CD14-positive monocyte (primary cell): ENCODE data around the gene RTN4IP1. TPM values are rescaled to one million over a fixed set of nuclear protein-coding genes. Genes with fewer than 3 reads are reported as not detected.

Experiments used
- DNase-seq, 3 donors: peaks; one replicate each; pipeline ENCODE4 v3.0.0-alpha.2; 2011 to 2022
- H2AFZ ChIP-seq: 2 replicates; pipeline ENCODE4 v1.6.0; 2012; ENCODE audit warnings: mild to moderate bottlenecking, low read depth, low read length, inconsistent platforms; ENCODE audit not compliant: insufficient read depth, poor library complexity, severe bottlenecking
- H3K27ac ChIP-seq, 2 donors: 1 replicate in 1 of 2; 2 replicates in 1 of 2; pipeline ENCODE4 v1.5.1; 2012 to 2013; ENCODE audit warnings: low read length in 2 of 2, control low read depth in 1 of 2, inconsistent platforms in 1 of 2, low read depth in 1 of 2, mild to moderate bottlenecking in 1 of 2
- H3K27me3 ChIP-seq, 2 donors: one replicate each; pipeline versions ENCODE4 v1.6.0 to v1.6.1; 2011 to 2013; ENCODE audit warnings: low read length in 2 of 2; ENCODE audit not compliant: control insufficient read depth in 2 of 2, insufficient read depth in 2 of 2
- H3K36me3 ChIP-seq, 2 donors: replicated peaks in 1 of 2; 1 replicate in 1 of 2; 2 replicates in 1 of 2; pipeline versions ENCODE4 v1.5.1 to v1.6.1; 2012 to 2013; ENCODE audit warnings: low read length in 2 of 2, control low read depth in 1 of 2, inconsistent platforms in 1 of 2, mild to moderate bottlenecking in 1 of 2; ENCODE audit not compliant: insufficient read depth in 2 of 2, control insufficient read depth in 1 of 2
- H3K4me1 ChIP-seq, 2 donors: 1 replicate in 1 of 2; 2 replicates in 1 of 2; pipeline versions ENCODE4 v1.5.1 to v1.6.1; 2012 to 2013; ENCODE audit warnings: low read length in 2 of 2, control low read depth in 1 of 2, inconsistent platforms in 1 of 2, mild to moderate bottlenecking in 1 of 2, moderate library complexity in 1 of 2; ENCODE audit not compliant: insufficient read depth in 2 of 2, control insufficient read depth in 1 of 2
- H3K4me2 ChIP-seq: replicated peaks from 2 replicates; pipeline ENCODE3; 2012; ENCODE audit warnings: low read length, moderate library complexity, mild to moderate bottlenecking; ENCODE audit not compliant: poor library complexity, severe bottlenecking; ENCODE audit errors: extremely low read depth
- H3K4me3 ChIP-seq, 3 experiments: fragments of 200-600 bp in 1 of 3; sonication (generic) in 1 of 3; replicated peaks in 1 of 3; 1 replicate in 2 of 3; 2 replicates in 1 of 3; pipeline ENCODE4 v1.5.1; 2011 to 2013; ENCODE audit warnings: low read length in 3 of 3, mild to moderate bottlenecking in 3 of 3, control low read depth in 2 of 3, low read depth in 2 of 3, inconsistent platforms in 1 of 3, moderate library complexity in 1 of 3
- H3K79me2 ChIP-seq: 2 replicates; pipeline ENCODE4 v1.6.0; 2012; ENCODE audit warnings: mild to moderate bottlenecking, control low read depth, inconsistent platforms, low read length, moderate library complexity; ENCODE audit not compliant: insufficient read depth
- H3K9ac ChIP-seq: 2 replicates; pipeline ENCODE4 v1.6.0; 2017; ENCODE audit warnings: low read length, mild to moderate bottlenecking; ENCODE audit not compliant: insufficient read depth, poor library complexity, severe bottlenecking
- H3K9me3 ChIP-seq, 2 donors: replicated peaks in 1 of 2; 1 replicate in 1 of 2; 2 replicates in 1 of 2; pipeline versions ENCODE4 v1.5.1 to v1.6.1; 2012 to 2013; ENCODE audit warnings: low read length in 2 of 2, control low read depth in 1 of 2; ENCODE audit not compliant: control insufficient read depth in 1 of 2, insufficient read depth in 1 of 2
- H4K20me1 ChIP-seq: 2 replicates; pipeline ENCODE4 v1.6.0; 2012; ENCODE audit warnings: mild to moderate bottlenecking, low read length, control low read depth, moderate library complexity; ENCODE audit not compliant: insufficient read depth
- H3K27ac Mint-ChIP-seq, 7 donors: one replicate each; pipeline ENCODE4 v1.8.0; 2020; ENCODE audit warnings: mild to moderate bottlenecking in 7 of 7, mixed read lengths in 7 of 7, moderate library complexity in 6 of 7, inconsistent platforms in 2 of 7
- H3K27me3 Mint-ChIP-seq, 3 donors: one replicate each; pipeline ENCODE4 v1.8.0; 2021 to 2022; ENCODE audit warnings: low read depth in 3 of 3, mild to moderate bottlenecking in 3 of 3, mixed read lengths in 3 of 3, moderate library complexity in 3 of 3, inconsistent platforms in 1 of 3
- H3K36me3 Mint-ChIP-seq, 2 donors: one replicate each; pipeline ENCODE4 v1.8.0; 2020; ENCODE audit warnings: mixed read lengths in 2 of 2, inconsistent platforms in 1 of 2, mild to moderate bottlenecking in 1 of 2
- H3K4me1 Mint-ChIP-seq: one replicate; pipeline ENCODE4 v1.8.0; 2020; ENCODE audit warnings: mild to moderate bottlenecking, mixed read lengths
- H3K4me3 Mint-ChIP-seq, 2 donors: one replicate each; pipeline ENCODE4 v1.8.0; 2020; ENCODE audit warnings: mild to moderate bottlenecking in 2 of 2, mixed read lengths in 2 of 2, moderate library complexity in 1 of 2
- H3K9me3 Mint-ChIP-seq, 7 donors: one replicate each; pipeline ENCODE4 v1.8.0; 2020 to 2022; ENCODE audit warnings: mixed read lengths in 7 of 7, mild to moderate bottlenecking in 6 of 7, moderate library complexity in 6 of 7, inconsistent platforms in 2 of 7
- WGBS: methylation state at CpG from one replicate; pipeline ENCODE4 v1.1.5; 2013; ENCODE audit warnings: missing lambda C conversion rate; ENCODE audit not compliant: insufficient coverage; 5-methylcytosine and 5-hydroxymethylcytosine counted together
- intact Hi-C, 2 donors: fragments of 100-400 bp; cut with micrococcal nuclease; formaldehyde crosslinking; loops; one replicate each; pipeline versions ENCODE4 v1.15.0 to v1.15.1; 2023
- polyA plus RNA-seq, 3 donors: library from polyadenylated mRNA; depleted of rRNA in 1 of 3; unstranded in 2 of 3; stranded (reverse) in 1 of 3; fragments of 300-500 nt in 2 of 3; fragments of >200 nt in 1 of 3; fragmentation: Illumina TruSeq in 2 of 3; gene quantifications; 1 replicate in 2 of 3; 2 replicates in 1 of 3; pipeline ENCODE4 v1.2.3, GENCODE V29; 2012 to 2021
- TF ChIP-seq, protein P1 (sequence below): fragments of 200-600 bp; IDR thresholded peaks from one replicate; pipeline ENCODE4 v1.8.0; 2022; ENCODE audit warnings: antibody characterized with exemption, mild to moderate bottlenecking

The RTN4IP1 gene
- polyA plus RNA-seq, 3 donors = 3.5 to 6.7 (median 4.5) TPM

DNA sequence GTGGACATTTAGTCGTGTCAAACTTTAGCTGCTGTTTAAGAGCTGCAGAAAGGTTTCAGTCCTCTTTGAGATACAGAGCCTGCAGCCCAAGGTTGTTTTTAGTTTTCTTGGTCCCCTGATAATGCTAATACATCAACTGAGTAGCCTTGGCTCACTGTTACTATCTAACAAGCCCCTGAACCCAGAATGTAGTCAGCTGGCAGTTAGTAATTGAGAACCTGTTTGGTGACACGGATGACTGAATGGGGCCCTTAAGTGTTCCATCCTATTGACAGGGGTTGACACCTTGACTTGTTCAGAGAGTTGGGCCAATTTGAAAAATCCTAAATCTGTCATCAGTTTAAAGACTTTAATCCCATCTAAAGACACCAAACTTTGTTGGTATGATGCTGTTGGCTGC lies 2.8 kb downstream of the RTN4IP1 start:
- H3K36me3 ChIP-seq = peaks cover 9 to 12% of the 10 kb centered on the region in 2 donors
- H3K4me3 ChIP-seq = no peak overlapping the region
- Mint-ChIP-seq H3K27ac (no peak overlapping the region), H3K27me3 (peaks cover 0 to 3% (median 0%) of the 10 kb centered on the region in 3 donors), H3K4me1 (peaks cover 20% of the 10 kb centered on the region), H3K36me3 (peaks cover 11 to 12% of the 10 kb centered on the region in 2 donors), H3K4me3 (no peak overlapping the region), H3K9me3 (peaks cover 0 to 1% (median 0%) of the 10 kb centered on the region in 7 donors)
- TF ChIP-seq, protein P1, sequence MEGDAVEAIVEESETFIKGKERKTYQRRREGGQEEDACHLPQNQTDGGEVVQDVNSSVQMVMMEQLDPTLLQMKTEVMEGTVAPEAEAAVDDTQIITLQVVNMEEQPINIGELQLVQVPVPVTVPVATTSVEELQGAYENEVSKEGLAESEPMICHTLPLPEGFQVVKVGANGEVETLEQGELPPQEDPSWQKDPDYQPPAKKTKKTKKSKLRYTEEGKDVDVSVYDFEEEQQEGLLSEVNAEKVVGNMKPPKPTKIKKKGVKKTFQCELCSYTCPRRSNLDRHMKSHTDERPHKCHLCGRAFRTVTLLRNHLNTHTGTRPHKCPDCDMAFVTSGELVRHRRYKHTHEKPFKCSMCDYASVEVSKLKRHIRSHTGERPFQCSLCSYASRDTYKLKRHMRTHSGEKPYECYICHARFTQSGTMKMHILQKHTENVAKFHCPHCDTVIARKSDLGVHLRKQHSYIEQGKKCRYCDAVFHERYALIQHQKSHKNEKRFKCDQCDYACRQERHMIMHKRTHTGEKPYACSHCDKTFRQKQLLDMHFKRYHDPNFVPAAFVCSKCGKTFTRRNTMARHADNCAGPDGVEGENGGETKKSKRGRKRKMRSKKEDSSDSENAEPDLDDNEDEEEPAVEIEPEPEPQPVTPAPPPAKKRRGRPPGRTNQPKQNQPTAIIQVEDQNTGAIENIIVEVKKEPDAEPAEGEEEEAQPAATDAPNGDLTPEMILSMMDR = no peak
- peaks cover 26% of the 10 kb centered on the region for H3K79me2 ChIP-seq
- H4K20me1 ChIP-seq = no peaks in the 10 kb centered on the region
- H3K9ac ChIP-seq = no peak overlapping the region
- H3K9me3 ChIP-seq = no peaks in the 10 kb centered on the region
- intact Hi-C loops = loop anchor here in 1 of 2 donors (5.0 kb wide), 1 partner anchor 179 kb away; no protein-coding TSS in a partner anchor
- no peak overlapping the region for H3K27ac ChIP-seq
- DNase-seq = no peak
- H3K4me2 ChIP-seq = no peak overlapping the region
- no peak overlapping the region for H2AFZ ChIP-seq
- H3K27me3 ChIP-seq = no peaks in the 10 kb centered on the region
- peaks cover 17 to 22% of the 10 kb centered on the region in 2 donors for H3K4me1 ChIP-seq
- 80% methylated on average over 1 of the region's 2 CpGs for WGBS

DNA sequence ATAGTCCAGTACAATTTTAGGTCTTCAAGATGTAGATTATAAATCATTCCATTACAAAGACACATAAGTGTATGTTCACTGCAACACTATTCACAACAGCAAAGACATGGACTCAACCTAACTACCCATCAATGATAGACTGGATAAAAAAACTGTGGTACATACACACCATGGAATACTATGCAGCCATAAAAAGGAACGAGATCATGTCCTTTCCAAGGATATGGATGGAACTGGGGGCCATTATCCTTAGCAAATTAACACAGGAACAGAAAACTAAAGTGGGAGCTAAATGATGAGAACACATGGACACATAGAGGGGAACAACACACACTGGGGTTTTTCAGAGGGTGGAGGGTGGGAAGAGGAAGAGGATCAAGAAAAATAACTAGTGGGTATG lies 6.3 kb downstream of the RTN4IP1 start:
- peaks cover 0 to 1% (median 0%) of the 10 kb centered on the region in 7 donors for H3K9me3 Mint-ChIP-seq
- intact Hi-C loops = no loop called here
- H3K4me2 ChIP-seq = no peak overlapping the region
- no peak overlapping the region for H3K9ac ChIP-seq
- H3K4me3 Mint-ChIP-seq = no peak overlapping the region
- H3K79me2 ChIP-seq = peaks cover 2% of the 10 kb centered on the region
- no peak overlapping the region for H3K27ac ChIP-seq
- H3K36me3 Mint-ChIP-seq = peaks cover 27 to 32% of the 10 kb centered on the region in 2 donors
- no peak for DNase-seq
- TF ChIP-seq, protein P1 = no peak
- peaks cover 0 to 1% (median 0%) of the 10 kb centered on the region in 3 donors for H3K27me3 Mint-ChIP-seq
- no peaks in the 10 kb centered on the region for H4K20me1 ChIP-seq
- no peak overlapping the region for H3K4me3 ChIP-seq
- H3K4me1 Mint-ChIP-seq = peaks cover 5% of the 10 kb centered on the region
- H3K27ac Mint-ChIP-seq = no peak overlapping the region
- WGBS = no CpG with 5 or more reads among the region's 1 CpG
- no peaks in the 10 kb centered on the region for H3K9me3 ChIP-seq
- H2AFZ ChIP-seq = no peak overlapping the region
- H3K27me3 ChIP-seq = no peaks in the 10 kb centered on the region
- H3K36me3 ChIP-seq = peaks cover 13 to 32% of the 10 kb centered on the region in 2 donors
- peaks cover under 1 to 2% of the 10 kb centered on the region in 2 donors for H3K4me1 ChIP-seq
